Measurements from ENCODE around the gene B4GAT1.

DNA sequence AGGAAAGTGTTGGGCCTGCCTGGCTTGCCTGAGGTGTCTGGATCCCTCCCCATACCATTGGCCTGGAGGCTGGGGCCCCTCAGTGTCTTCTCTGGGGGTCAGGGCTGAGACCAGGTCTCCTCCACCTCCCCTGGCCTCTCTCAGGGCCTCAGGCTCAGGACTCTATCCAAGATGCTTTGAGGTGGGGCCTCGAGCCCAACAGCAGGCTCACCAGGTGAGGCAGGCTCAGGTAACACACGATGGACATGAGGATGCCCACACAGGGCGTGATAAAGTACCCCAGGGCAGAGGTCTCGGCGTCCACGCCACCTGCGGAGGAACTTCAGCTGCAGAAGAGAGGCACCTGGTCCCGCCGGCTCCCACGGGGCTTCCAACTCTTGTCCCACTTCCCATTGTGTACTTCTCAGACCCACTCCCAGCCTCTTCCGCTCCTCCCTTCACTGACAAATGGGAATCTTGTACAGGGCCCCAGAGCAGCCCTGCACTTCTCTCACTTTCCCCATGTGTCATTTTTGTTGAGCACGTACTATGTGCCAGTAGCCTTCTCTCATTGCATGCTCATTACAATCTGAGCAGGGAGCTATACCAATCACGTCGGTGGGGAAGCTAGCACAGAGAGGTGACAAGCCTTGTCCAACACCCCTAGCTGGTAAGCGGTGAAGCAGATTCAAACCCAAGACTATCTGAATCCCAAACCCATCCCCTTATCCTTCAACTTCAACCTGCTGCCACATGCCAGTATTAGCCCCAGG lies 20.3 kb upstream of the B4GAT1 start:
- TF ChIP-seq, protein P1, sequence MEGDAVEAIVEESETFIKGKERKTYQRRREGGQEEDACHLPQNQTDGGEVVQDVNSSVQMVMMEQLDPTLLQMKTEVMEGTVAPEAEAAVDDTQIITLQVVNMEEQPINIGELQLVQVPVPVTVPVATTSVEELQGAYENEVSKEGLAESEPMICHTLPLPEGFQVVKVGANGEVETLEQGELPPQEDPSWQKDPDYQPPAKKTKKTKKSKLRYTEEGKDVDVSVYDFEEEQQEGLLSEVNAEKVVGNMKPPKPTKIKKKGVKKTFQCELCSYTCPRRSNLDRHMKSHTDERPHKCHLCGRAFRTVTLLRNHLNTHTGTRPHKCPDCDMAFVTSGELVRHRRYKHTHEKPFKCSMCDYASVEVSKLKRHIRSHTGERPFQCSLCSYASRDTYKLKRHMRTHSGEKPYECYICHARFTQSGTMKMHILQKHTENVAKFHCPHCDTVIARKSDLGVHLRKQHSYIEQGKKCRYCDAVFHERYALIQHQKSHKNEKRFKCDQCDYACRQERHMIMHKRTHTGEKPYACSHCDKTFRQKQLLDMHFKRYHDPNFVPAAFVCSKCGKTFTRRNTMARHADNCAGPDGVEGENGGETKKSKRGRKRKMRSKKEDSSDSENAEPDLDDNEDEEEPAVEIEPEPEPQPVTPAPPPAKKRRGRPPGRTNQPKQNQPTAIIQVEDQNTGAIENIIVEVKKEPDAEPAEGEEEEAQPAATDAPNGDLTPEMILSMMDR (IDR thresholded peaks at IDR 0.05): no peak
- no peak for TF ChIP-seq ZFX (IDR thresholded peaks at IDR 0.05; ENCODE audit: borderline replicate concordance)
